ENCODE measurements around the gene KIF1B.
"Not testable (repeated sequence)": the region's sequence is repeated elsewhere in the genome, so short reads cannot be mapped to it uniquely, and the experiment has no call there.

The KIF1B gene

GRCh38 chr1:10196976-10197375, 13.4 kb upstream of the KIF1B start:
- TF ChIP-seq CTCF (conservative IDR thresholded peaks at IDR 0.05), result no peak
- H3K27ac ChIP-seq, result no peak overlapping the region

GRCh38 chr1:10200620-10201019, 9.8 kb upstream of the KIF1B start:
- no peak for TF ChIP-seq CTCF (conservative IDR thresholded peaks at IDR 0.05)
- H3K27ac ChIP-seq, result no peak overlapping the region

GRCh38 chr1:10204003-10204642, 6.2 kb upstream of the KIF1B start:
- no peak for TF ChIP-seq CTCF (conservative IDR thresholded peaks at IDR 0.05)
- H3K27ac ChIP-seq, result no peak overlapping the region

GRCh38 chr1:10205206-10205605, 5.2 kb upstream of the KIF1B start:
- H3K27ac ChIP-seq, result not testable (repeated sequence)

- TF ChIP-seq CTCF (conservative IDR thresholded peaks at IDR 0.05), result no peak
- H3K27ac ChIP-seq, result no peak overlapping the region
Measured at GRCh38 chr1:10207810-10208209, 2.6 kb upstream of the KIF1B start.

- peak overlapping the region; percentile 95; the same call in 1 of the 2 replicates for H3K27ac ChIP-seq
Measured at GRCh38 chr1:10208537-10208936, 1.8 kb upstream of the KIF1B start.

GRCh38 chr1:10209590-10209904, 823 bp upstream of the KIF1B start:
- H3K27ac ChIP-seq, result peak overlapping the region; percentile 95
- no peak for TF ChIP-seq CTCF (conservative IDR thresholded peaks at IDR 0.05)

More at GRCh38 chr1:10208537-10208936, 1.8 kb upstream of the KIF1B start:
- no peak for TF ChIP-seq CTCF (conservative IDR thresholded peaks at IDR 0.05)

- H3K27ac ChIP-seq, result peak overlapping the region; percentile 95
- TF ChIP-seq CTCF (conservative IDR thresholded peaks at IDR 0.05), result no peak
Measured at GRCh38 chr1:10210841-10211804, 753 bp downstream of the KIF1B start.
